Activated CD4-positive, alpha-beta T cell treated with anti-CD3 and anti-CD28 coated beads for 4 hours (primary cell): Measurements from ENCODE around the gene LBH.
A peak's percentile ranks its signal among the peaks of the same experiment; 100 is the strongest.

Experiments
- DNase-seq, 2 donors: peaks; one replicate each; pipeline ENCODE4 v3.0.0-alpha.2; 2020

The LBH gene

DNA sequence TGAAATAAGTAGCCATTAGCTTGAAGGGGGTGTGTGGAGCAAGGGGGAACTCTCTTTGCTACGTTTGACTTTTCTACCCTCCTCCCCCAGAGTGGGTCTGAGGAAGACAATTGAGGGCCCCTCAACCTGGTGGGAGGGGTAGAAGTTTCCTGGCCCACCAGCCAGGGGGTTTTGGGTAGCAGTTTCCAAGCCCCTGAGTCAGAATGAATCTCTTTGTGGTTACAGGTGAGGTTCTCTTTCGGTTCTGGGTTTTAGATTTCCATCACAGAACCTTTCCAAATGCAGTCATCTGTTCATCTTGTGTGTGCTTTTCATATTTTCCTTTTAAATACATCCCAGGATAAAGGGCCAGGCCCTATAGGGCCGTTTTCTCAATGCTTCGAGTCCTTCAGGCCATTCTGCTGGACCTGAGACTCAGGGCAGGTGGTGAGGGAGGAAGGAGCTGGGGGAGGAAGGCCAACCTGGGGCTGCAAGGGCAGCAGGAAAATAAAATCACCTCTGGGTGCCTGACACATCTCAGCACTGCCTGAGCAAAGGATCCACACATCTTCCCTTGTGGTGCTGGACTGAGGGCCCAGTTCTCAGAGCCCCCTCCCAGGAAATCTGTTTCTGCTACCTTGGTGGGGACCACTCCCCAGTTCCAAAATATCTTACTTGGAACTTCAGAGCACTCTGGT lies 4.7 kb downstream of the LBH start:
- DNase-seq, result peak; percentile 64

DNA sequence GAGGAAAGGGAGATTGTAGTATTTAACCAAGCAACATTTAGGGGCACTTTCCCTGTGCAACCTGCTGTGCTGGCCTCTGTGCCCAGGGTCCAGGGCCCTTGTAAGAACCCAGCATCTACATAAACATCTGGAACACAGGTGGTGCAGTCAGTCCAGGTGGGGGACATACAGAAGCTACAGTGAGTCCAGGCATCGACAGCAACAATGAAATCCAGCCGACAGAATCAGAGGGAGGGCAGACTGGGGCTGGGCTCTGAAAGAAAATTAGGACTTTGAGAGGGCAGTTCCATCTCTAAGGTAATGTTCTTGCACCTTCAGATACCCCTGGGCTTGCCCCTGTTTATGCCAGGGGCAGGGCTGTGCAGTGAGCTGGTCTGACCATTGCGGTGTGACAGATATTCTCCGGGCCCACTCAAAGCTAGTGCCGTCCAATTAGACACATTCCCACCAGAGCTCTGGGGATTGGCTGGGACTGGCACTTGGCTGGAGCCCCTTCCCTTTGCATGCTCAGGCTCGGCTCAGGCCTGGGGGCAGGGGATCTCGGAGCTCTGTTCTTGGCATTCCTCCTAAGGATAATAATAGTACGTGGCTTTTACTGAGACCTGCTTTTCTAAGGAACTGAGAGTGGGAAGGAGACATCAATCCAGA lies 5.4 kb downstream of the LBH start:
- no peak for DNase-seq

DNA sequence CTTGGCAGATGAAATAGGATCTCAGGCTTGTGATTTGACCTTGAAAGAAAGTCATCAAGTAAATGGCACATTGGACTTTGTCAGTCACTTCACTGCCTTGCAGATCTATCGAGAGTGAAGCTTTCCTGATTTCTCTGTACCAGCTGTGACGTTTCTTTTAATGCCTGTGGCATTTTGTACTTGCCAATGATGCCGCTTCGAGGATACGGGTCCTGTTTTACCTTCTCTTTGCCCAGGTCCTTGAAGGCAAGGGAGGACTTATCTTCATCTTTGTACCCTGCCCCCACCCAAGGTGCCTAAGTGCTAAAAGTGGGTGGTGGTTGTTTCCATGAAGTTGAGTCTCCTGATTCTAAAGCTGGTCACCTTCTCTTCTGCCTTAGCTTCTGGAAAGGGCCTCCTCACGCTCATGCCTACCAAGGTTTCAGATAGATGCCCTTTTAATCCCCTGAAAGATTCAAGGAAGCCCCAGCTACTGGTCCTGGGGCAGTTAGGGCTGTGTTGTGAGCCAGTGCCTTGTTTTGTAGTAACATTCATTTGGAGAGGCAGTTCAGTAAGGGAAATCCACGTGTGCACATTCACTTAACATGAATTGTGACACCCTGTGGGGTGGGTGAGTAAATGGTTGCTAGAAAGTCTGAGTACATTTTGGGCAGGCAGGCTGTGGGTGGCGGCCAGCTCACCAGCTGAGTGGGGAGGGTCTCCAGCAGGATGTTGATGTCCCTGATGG lies 6.1 kb downstream of the LBH start:
- no peak for DNase-seq

DNA sequence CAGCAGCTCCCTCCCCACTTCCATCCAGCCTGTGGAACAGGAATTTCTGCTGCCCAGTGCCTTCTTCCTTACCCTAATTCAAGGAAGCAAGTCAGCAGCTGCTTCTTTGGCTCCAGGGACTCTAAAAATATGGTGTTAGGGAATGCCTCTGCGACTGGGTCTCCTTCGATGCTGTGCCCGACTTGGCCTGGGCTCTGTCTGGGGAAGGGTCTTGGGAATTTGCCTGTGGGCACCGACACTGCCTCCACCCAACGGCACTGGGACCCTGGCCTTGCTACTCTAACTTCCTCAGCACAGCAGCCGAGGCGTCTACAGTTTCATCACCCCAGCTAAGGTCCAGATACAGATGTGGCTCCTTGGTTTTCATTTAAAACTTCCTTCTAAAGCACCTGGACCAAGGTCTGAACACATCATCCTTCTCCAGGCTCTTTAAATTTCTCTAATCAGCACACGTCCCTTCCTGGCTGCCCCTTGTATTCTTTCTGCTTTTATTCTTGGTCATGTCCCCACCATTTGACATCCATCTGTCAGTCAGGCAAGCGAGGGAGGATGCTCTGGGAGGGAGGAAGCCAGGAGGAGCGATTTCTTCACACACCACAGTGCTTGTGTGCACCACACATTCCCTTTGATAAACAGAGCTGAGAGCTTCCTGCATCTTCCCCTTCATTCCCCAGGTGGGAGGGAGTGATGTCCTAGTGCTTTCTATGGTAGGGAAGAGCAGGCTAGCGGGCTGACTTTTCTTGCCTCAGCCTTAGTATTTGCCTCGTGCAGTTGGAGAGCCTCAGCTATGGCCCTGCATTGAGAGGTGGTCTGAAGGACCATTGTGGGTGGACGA lies 6.8 kb downstream of the LBH start:
- no peak for DNase-seq

DNA sequence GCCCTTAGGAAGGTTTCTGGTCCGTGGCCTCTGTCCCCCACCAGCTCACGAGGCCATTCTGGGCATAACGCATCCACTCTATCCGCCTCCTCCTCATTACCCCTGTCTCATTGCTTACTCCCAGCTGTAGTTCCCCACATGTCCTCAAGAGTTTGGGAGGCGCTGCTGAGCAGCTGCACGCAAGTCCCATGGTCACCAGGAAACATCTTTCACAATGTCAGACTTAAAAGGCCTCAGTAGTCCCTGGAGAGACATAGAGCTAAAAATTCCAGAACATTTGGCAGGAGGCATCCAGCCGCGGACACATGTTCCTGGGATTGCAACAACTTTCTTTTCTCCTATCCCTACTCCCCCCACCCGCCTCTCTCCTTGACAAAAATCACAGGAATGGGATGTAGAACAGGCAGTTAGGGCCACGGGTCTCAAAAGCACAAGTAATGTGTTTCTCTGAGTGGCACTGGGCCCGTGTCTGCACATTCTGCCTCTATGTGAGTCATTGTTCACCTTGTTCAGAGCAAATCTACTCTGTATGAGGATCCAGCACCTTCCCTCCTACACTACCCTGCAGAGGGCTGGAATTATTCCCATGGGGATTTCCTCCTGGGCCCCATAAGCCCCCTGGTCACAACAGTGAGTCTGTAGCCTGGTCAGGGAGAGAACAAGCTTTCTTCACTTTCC lies 8.1 kb downstream of the LBH start:
- DNase-seq, result peak; percentile 54 to 75

DNA sequence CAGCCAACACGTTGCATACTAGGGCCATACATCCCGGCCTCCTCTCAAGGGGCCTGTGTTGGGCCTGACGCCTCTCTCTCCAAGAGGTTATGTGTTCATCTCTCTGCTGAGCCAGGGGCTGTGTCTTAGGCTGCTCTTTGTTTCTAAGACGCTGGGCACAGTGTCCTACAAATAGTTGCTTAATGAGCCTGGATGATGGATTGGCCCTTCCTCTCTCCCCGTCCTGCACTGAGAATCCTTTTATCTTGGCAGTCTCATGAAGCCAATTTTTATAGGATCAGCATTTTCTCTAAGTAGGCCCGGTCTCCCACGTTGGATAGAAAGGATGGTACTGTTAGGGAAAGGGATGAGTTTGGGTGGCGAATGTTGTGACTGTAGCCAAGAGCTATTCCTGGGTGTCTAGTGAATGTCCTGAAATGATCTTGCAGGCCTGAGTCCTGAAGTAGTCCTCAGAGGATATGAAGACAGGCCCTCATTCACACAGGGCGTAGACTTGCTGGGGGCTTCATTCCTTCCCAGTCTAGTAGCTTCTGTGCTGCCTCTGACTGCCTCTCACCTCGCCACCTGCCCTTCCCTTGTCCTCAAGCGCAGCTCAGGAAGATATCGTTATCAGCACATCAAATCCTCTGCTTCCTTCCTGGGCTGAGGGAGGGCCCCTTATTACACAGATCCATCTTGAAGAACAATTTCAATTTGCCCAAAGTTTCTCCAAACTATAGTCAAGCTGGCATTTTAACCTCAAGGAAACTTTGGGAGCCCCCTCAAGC lies 8.8 kb downstream of the LBH start:
- DNase-seq, result no peak

DNA sequence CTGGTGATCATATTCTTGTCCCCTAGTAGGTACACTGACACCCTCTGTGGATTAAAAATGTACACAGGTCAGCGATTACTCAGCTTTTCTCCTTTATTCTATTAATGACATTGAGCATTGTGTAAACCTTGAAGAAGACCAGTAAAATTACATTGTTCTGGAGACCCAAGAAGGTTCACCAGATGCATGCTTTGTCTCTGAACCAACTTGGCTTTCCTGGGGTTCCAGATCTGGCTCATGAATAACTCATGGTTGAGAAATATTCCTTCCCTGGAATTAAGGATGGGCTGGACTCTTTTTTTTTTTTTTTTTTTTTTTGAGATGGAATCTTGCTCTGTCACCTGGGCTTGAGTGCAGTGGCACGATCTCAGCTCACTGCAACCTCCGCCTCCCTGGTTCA lies 11.9 kb downstream of the LBH start:
- no peak for DNase-seq

DNA sequence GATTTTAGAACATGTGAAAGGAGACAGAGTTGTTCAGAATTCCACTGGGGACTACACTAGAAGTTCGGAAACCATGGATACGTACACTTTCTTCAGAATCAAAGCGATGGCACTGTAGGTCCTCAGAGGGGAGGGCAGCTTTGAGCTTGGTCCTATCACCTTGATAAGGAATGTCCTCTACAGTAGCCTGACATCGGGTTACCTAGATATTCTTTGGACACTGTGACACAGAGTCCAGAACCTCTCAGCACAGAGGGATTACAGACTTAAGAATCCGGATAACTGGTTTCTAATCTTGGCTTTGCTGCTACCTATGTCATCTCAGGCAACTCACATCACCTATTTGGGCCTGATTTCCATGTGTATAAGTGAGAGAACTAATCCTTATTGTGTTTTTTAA lies 14.0 kb downstream of the LBH start:
- DNase-seq, result no peak

DNA sequence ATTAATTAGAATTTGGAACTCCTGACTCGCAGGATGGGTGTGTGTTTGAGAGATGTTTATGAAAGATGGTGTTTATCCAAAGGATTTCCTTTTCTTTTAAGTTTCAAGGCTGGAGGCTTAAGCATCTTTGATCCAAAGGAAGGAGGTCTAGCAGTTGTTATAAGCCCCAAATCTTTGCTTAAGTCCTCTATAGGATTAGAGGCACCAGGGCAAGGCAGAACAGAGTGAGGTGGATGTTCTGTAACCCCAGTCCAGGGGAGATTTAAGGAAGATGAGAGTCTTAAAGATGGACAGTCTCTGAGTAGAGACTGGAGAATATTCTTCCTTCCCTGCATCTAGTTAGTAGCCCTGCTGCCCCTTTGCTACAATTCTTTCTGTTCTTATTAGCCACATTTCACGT lies 17.5 kb downstream of the LBH start:
- no peak for DNase-seq

DNA sequence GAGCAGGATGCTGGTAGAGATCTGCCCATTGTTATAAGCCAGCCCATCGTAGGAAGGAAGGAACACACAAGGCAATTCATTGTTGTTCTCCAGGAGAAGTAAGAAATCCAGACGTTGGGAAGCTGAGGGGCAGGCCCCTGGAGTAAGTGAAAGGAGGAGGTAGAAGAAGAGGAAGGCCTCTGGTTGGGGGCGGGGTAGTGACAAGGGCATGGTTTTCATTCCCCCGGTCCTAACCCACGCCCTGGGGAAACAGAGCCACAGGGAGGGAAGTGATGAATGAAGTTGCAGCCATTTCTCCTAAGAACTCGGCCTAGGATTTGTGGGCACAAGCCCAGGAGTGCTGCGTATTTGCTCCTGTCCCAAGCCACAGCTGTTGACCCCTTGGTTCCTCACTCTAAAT lies 18.0 kb downstream of the LBH start:
- no peak for DNase-seq

DNA sequence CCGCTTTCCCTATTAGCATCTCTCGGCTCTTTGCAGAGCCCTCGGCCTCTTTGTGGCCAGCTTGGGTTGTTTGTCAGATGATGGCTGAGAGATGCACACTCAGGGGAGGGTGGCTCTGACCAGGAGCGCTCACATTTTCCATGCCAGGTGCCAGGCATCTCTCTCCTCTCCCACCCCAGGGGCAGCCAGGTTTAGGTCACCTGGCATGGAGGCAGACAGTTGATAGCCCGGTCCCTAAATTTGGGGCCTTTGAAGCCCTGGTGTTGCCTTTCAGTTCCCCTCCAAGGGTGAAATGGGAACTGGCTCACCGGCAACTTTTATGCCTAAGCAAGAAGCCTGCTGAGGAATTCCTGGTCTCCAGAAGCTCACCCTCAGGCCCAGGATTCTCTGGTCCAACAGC lies 19.1 kb downstream of the LBH start:
- DNase-seq, result no peak

DNA sequence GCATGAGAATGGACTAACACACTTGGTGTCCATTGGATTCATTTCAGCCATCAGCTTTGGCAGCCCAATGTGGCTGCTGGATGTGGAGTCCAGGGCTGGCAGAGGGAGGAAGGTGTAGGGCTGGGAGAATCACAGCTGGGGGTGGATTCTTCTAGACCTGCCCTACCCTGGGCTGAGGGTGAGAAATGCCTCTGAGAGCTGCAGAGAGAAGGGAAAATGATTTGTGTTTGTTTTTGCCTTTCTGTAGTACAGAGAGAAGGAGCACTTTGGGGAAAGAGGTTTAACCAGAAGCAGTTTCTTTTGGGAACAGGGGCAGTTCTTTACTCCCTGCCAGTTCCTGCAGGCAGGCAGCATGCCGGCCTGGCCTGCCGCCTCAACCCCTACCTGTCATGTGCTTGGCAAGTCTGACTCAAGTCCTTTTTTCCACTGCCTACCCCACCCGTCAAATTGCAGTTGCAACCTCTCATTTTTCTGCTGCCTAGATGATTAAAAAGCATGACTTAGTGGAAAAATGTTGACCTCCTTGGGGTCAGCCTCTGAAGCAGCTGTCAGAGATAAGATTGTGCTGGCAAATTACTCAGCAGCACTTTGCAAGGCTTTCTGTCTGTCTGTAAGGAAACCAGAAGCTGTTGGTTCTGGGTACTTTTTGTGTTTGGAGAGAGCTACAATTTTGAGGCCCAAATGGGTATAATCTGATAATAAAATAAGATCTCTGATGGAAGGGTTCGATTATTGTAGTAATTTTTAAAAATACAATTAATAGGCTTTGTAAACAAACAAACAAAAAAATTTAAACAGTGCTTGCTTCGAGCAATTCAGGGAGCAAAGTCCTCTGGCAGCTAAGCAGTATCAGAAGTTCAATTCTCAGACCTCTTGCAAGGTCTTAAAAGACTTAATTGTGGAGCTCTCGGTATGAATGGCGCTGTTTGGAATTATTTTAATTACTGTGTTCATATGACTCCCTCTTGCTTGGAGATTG lies 21.7 kb downstream of the LBH start:
- peak; percentile 72 to 75 for DNase-seq

DNA sequence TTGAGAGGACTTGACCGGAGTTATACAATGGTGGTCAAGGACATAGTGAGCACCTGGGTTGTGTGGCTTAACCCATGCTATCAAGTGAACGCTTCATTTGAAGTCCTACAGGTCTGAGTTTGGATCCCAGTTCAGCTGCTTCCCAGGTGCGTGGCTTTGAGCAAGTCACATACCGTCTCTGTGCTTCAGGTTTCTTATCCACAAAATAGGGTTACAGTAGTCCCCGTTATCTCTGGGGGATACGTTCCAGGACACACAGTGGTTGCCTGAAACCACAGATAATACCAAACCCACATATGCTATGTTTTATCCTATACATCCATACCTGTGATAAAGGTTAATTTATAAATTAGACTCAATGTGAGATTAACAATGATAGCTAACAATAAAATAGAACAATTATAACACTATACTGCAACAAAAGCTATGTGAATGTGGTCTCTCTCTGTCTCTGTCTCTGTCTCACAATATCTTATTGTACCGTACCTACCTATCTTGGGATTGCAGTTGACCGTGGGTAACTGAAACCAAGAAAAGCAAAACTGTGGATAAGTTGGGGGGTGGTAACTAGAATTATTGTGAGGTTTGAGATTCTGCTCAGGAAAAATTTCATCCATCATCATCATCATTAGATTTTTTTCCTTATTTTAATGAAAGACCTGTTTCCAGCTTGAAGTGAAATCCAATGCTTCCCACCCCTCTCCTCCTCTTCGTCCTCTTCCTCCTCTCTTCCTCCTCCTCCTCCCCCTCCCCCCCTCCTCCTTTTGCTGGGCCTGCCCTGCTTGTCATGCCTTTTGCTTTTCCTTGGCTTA lies 22.7 kb downstream of the LBH start:
- no peak for DNase-seq

DNA sequence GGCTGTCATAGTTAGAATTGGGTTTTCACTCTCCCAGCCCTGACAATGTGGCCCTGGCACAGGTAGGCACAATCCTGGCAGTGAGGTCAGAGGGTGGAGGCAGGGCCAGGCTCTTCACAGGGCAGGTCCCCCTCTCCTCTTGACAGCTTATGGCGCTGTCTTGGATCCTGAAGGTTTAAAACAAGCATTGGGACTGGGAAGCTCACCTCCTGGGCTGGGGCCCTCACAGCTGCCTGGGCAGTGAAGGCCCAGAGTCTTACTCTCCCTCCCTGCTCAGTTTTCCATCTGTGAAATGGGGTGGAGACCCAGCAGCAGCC lies 23.3 kb downstream of the LBH start:
- DNase-seq, result no peak

DNA sequence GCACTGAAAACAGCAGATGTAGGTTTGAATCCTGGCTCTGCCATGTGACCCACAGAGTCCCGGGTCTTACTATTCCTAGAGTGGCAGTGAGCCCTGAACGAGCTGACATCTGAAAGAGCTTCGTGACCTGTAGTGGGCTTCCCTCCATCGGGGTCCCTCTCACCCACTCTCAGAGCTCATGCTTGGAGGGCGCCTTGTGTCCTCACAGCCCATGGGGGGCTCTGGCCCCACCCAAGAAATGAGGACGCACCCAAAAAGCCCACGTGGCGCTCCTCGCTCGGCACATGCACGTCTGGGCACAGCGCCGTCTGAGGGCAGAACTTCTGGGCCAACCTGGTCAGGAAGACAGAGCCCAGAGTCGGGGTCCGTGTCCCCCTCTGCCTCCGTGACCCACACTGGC lies 23.7 kb downstream of the LBH start:
- DNase-seq, result no peak

DNA sequence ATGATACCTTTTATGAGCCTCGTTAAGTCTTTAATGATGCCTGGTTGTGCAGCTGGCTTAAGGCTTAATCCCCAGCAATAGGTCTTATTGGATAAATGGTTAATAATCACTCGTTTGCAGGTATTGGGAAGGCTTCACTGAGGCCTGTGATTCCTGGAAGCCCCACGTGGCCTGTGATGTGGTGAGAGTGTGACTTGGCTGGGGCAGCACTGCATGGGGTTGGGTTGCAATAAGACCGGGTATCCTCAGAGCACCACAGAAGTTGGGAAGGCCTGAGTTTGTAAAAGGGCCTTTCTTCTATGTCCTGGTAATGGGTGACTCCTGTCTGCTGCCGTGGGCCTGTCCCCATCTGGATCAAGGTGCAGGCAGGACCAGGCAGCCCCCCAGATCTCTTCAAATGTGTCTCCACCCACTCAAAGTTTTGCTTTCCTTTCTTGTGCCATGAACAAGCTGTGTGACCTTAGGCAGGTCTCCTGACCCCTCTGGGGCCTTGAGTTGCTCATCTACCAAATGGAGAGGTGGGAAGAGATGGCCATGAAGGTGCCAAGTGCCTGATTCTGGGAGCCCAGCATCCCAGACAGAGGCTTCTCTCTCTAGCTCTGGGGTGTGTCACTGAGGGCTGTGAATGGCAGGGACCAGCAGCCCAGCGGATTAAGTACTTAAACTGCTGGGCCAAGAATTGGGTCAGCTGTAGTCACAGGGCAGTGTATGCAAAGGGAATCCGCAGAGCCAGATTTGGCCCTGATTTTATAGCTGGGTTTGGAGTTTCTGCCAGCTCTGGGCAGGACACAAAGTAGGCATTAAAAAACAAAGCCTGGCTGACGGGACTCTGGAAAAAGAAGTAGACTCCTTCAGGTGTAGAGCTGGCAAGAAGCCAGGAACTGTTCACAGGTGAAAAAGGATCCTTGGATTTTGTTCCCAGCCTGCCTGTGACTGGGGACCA lies 24.4 kb downstream of the LBH start:
- no peak for DNase-seq

DNA sequence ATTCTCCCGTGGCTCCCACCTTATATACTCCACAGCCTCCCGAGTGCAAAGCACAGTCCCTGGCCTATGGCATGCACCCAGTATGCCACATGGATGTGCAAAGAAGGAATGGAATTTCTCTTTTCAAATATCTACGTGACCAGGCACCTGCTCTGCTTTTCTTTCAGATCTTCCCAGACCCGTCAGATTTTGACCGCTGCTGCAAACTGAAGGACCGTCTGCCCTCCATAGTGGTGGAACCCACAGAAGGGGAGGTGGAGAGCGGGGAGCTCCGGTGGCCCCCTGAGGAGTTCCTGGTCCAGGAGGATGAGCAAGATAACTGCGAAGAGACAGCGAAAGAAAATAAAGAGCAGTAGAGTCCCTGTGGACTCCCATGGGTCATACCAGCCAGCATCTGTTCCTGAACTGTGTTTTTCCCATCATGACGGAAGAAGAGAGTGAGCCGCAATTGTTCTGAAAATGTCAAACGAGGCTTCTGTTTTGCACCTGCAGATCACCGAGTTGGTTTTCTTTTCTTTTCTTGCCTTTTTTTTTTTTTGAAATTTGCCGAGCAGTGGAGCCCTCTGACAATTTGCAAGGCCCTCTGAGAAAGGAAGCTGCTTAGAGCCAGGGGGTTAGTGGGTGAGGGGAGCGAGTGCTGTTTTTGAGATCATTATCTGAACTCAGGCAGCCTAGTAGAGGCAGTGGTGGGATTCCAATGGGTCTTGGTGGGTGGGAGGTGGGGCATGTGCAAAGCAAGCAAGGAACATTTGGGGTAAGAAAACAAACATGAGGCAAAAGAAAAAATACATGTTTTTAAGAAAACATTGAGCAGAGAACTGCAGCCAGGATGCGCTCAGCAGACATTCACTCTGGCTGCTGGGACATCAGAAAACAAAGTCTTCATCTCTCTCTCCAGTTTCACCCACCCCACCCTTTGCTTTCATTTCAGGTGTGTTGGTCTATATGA lies 26.2 kb downstream of the LBH start:
- DNase-seq, result no peak

DNA sequence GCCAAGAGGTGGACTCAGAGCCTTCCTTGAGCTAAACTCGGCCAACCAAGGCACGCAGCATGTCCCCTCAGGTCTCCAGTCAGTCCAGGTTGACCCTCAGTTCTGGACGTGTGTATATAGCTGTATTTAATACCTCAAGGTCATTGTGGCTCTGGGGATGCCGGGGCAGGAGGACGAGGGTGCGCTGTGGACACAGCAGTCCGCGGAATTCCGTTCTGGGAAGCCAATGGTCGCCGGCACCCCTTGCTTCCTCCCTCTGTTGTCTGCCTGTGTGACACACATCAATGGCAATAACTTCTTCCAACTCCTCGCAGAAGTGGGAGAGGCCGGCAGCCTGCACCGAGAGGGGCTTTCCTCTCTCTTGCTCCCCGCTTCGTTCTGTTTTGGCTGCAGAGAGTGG lies 27.7 kb downstream of the LBH start:
- no peak for DNase-seq
